Measurements from ENCODE around the gene NLK.
"Not testable (repeated sequence)": the region's sequence is repeated elsewhere in the genome, so short reads cannot be mapped to it uniquely, and the experiment has no call there.

NLK gene

GRCh38 chr17:28235066-28235700, 192.7 kb downstream of the NLK start:
- DNase-seq = not testable (repeated sequence)

GRCh38 chr17:28236033-28236653, 193.7 kb downstream of the NLK start:
- not testable (repeated sequence) for DNase-seq

GRCh38 chr17:28238547-28239270, 196.2 kb downstream of the NLK start:
- not testable (repeated sequence) for DNase-seq

GRCh38 chr17:28239271-28239624, 196.8 kb downstream of the NLK start:
- DNase-seq = no peak

GRCh38 chr17:28240688-28241340, 198.3 kb downstream of the NLK start:
- no peak for DNase-seq

GRCh38 chr17:28242791-28243190, 200.3 kb downstream of the NLK start:
- no peak for DNase-seq

- not testable (repeated sequence) for DNase-seq
Measured at GRCh38 chr17:28243268-28243667, 200.8 kb downstream of the NLK start.

- DNase-seq = no peak
Measured at GRCh38 chr17:28244446-28244845, 202.0 kb downstream of the NLK start.
